Measurements from ENCODE around the gene ARHGAP26. TPM values are rescaled to one million over a fixed set of nuclear protein-coding genes. Genes with fewer than 3 reads are reported as not detected.

The ARHGAP26 gene
- polyA plus RNA-seq, 1 donor from 2014 or later, result 0.83 TPM

DNA sequence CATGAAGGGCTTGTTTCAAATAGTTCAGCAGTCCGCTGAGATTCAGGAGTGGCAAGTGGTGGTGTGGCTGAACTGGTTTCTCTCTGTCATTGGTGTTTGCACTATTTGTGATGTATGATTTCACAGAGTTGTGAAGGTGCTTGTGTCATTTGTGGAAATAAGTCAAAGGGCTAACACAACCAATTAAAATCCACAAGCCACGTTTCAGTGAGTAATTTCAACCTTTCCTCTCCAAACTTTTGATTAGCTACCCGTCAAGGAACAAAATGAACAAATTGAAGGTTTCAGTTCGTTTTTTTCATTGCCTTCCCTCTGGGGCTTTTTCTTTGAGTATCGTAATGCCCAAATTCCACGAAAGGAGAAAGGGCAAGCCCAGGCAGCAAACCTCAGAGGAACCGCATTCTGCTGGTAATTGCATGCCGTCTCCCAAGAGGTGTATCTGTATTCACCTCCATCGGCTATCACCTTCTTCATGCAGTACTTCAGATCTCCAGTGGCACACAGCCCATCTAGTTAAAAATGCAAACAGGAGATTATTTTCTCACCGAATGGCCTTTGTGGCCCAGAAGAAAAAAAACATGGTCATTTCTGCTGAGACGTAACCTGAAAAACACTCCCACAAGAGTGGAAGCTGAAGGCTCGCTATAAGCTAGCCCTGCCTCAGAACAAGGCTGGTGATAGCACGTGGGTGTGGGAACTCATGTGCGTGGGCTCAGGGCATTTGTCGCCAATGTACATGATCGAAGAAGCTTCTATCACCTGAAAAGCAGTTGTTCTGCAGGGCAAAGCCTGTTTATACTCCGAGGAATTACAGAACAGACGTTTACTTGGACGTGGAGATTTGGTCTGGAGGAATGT, 436.2 kb downstream of the ARHGAP26 start:
- H3K9me3 ChIP-seq (ENCODE audit: low read length), result no peaks in the 10 kb centered on the region
- H2AFZ ChIP-seq (ENCODE audit: low read depth, low read length), result no peak overlapping the region
- H3K79me2 ChIP-seq (replicated peaks; ENCODE audit: insufficient read depth, low read length), result no peaks in the 10 kb centered on the region
- no peaks in the 10 kb centered on the region for H3K27me3 ChIP-seq (ENCODE audit: insufficient read depth, low read depth, low read length)
- H3K4me2 ChIP-seq (ENCODE audit: low read length), result no peak overlapping the region
- no peaks in the 10 kb centered on the region for H3K9me2 ChIP-seq (ENCODE audit: insufficient read depth, low read length)
- H3K4me3 ChIP-seq (ENCODE audit: low read length), result no peak overlapping the region
- no peaks in the 10 kb centered on the region for H3F3A ChIP-seq (ENCODE audit: insufficient read depth, low read length, poor library complexity, severe bottlenecking)
- H3K27ac ChIP-seq (ENCODE audit: low read length), result no peak overlapping the region
- no peak overlapping the region for H3K9ac ChIP-seq (ENCODE audit: low read length)
- TF ChIP-seq SMC3 (conservative IDR thresholded peaks at IDR 0.05; ENCODE audit: poor library complexity), result no peak
- TF ChIP-seq, protein P1, sequence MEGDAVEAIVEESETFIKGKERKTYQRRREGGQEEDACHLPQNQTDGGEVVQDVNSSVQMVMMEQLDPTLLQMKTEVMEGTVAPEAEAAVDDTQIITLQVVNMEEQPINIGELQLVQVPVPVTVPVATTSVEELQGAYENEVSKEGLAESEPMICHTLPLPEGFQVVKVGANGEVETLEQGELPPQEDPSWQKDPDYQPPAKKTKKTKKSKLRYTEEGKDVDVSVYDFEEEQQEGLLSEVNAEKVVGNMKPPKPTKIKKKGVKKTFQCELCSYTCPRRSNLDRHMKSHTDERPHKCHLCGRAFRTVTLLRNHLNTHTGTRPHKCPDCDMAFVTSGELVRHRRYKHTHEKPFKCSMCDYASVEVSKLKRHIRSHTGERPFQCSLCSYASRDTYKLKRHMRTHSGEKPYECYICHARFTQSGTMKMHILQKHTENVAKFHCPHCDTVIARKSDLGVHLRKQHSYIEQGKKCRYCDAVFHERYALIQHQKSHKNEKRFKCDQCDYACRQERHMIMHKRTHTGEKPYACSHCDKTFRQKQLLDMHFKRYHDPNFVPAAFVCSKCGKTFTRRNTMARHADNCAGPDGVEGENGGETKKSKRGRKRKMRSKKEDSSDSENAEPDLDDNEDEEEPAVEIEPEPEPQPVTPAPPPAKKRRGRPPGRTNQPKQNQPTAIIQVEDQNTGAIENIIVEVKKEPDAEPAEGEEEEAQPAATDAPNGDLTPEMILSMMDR (IDR thresholded peaks at IDR 0.05; ENCODE audit: poor library complexity, severe bottlenecking), result no peak
- TF ChIP-seq TAF1 (IDR thresholded peaks at IDR 0.05; ENCODE audit: low read depth), result no peak
- TF ChIP-seq POLR2AphosphoS5 (IDR thresholded peaks at IDR 0.05), result no peak
- TF ChIP-seq EP300 (conservative IDR thresholded peaks at IDR 0.05; ENCODE audit: poor library complexity, severe bottlenecking), result no peak
- TF ChIP-seq REST (IDR thresholded peaks at IDR 0.05; ENCODE audit: borderline replicate concordance), result no peak
- no peak for TF ChIP-seq RAD21 (conservative IDR thresholded peaks at IDR 0.05)
- no peak for TF ChIP-seq MXI1 (conservative IDR thresholded peaks at IDR 0.05; ENCODE audit: poor library complexity, severe bottlenecking)
- no peak for TF ChIP-seq EZH2 (IDR thresholded peaks at IDR 0.05; ENCODE audit: borderline replicate concordance, insufficient read depth, low read length, poor library complexity, severe bottlenecking)
- H3K36me3 ChIP-seq (ENCODE audit: insufficient read depth, low read length), result no peaks in the 10 kb centered on the region
- H4K20me1 ChIP-seq (ENCODE audit: insufficient read depth), result no peaks in the 10 kb centered on the region

- H3K27ac ChIP-seq (ENCODE audit: low read length), result no peak overlapping the region
- no peaks in the 10 kb centered on the region for H3K27me3 ChIP-seq (ENCODE audit: insufficient read depth, low read depth, low read length)
- H3K4me3 ChIP-seq (ENCODE audit: low read length), result no peak overlapping the region
- H4K20me1 ChIP-seq (ENCODE audit: insufficient read depth), result no peaks in the 10 kb centered on the region
- H3K9me3 ChIP-seq (ENCODE audit: low read length), result no peaks in the 10 kb centered on the region
- H3K9ac ChIP-seq (ENCODE audit: low read length), result no peak overlapping the region
- TF ChIP-seq POLR2AphosphoS5 (IDR thresholded peaks at IDR 0.05) (no peak), EZH2 (IDR thresholded peaks at IDR 0.05; ENCODE audit: borderline replicate concordance, insufficient read depth, low read length, poor library complexity, severe bottlenecking) (no peak), EP300 (conservative IDR thresholded peaks at IDR 0.05; ENCODE audit: poor library complexity, severe bottlenecking) (no peak), MXI1 (conservative IDR thresholded peaks at IDR 0.05; ENCODE audit: poor library complexity, severe bottlenecking) (no peak), SMC3 (conservative IDR thresholded peaks at IDR 0.05; ENCODE audit: poor library complexity) (no peak), TAF1 (IDR thresholded peaks at IDR 0.05; ENCODE audit: low read depth) (no peak), RAD21 (conservative IDR thresholded peaks at IDR 0.05) (no peak), REST (IDR thresholded peaks at IDR 0.05; ENCODE audit: borderline replicate concordance) (no peak)
- TF ChIP-seq, protein P1 (IDR thresholded peaks at IDR 0.05; ENCODE audit: poor library complexity, severe bottlenecking), result no peak
- no peaks in the 10 kb centered on the region for H3K36me3 ChIP-seq (ENCODE audit: insufficient read depth, low read length)
- H2AFZ ChIP-seq (ENCODE audit: low read depth, low read length), result no peak overlapping the region
- no peak overlapping the region for H3K4me2 ChIP-seq (ENCODE audit: low read length)
- H3F3A ChIP-seq (ENCODE audit: insufficient read depth, low read length, poor library complexity, severe bottlenecking), result no peaks in the 10 kb centered on the region
- no peaks in the 10 kb centered on the region for H3K79me2 ChIP-seq (replicated peaks; ENCODE audit: insufficient read depth, low read length)
- H3K9me2 ChIP-seq (ENCODE audit: insufficient read depth, low read length), result no peaks in the 10 kb centered on the region
Observed at GRCh38 chr5:143207058-143207457, 436.9 kb downstream of the ARHGAP26 start.
